PC-3 (cell line): ENCODE results near the gene TMC1. TPM values are rescaled to one million over a fixed set of nuclear protein-coding genes. Genes with fewer than 3 reads are reported as not detected.

Experiments
- ATAC-seq: fragments of 200-7000 bp; cut with Tn5 transposase; 2 replicates; pipeline ENCODE4 v1.9.1; 2020; ENCODE audit warnings: mild to moderate bottlenecking, moderate library complexity
- BruUV-seq: library from RNA; stranded (reverse); fragments of 400-500 nt; replicated peaks from 2 replicates; lab custom pipeline; 2021; lab: Mats Ljungman, UMichigan
- CTCF ChIA-PET: fragments of 300-600 bp; sonication (Branson Sonifier 250); formaldehyde crosslinking; loops from one replicate; lab custom pipeline; 2022; ENCODE audit warnings: antibody characterized with exemption; lab: Charles Lee
- POLR2A ChIA-PET: fragments of 300-600 bp; sonication (Branson Sonifier 250); formaldehyde crosslinking; loops from one replicate; lab custom pipeline; 2022; ENCODE audit warnings: antibody characterized with exemption; ENCODE audit not compliant: unreplicated experiment; lab: Charles Lee
- DNase-seq: peaks from one replicate; pipeline ENCODE4 v3.0.0-alpha.2; 2015
- H2AFZ ChIP-seq: fragments of 300-600 bp; sonication (generic); 2 replicates; pipeline ENCODE4 v1.6.0; 2016; ENCODE audit warnings: antibody characterized with exemption, low read length
- H3F3A ChIP-seq: fragments of 300-600 bp; sonication (generic); one replicate; pipeline ENCODE4 v1.6.0; 2017; ENCODE audit warnings: antibody characterized with exemption, low read length, control low read depth, mild to moderate bottlenecking; ENCODE audit not compliant: unreplicated experiment
- H3K27ac ChIP-seq: fragments of 300-600 bp; sonication (generic); 2 replicates; pipeline ENCODE4 v1.5.1; 2016; ENCODE audit warnings: mild to moderate bottlenecking, low read length
- H3K27me3 ChIP-seq: fragments of 300-600 bp; sonication (generic); 2 replicates; pipeline ENCODE4 v1.6.1; 2016; ENCODE audit warnings: low read length, mixed read lengths
- H3K36me3 ChIP-seq: fragments of 300-600 bp; sonication (generic); 2 replicates; pipeline ENCODE4 v1.6.1; 2016; ENCODE audit warnings: low read depth, mixed run types, low read length, mixed read lengths
- H3K4me1 ChIP-seq: fragments of 300-600 bp; sonication (generic); 2 replicates; pipeline ENCODE4 v1.5.1; 2016; ENCODE audit warnings: low read length; ENCODE audit not compliant: insufficient read depth
- H3K4me2 ChIP-seq: fragments of 300-600 bp; sonication (generic); 2 replicates; pipeline ENCODE4 v1.6.0; 2016; ENCODE audit warnings: low read length
- H3K4me3 ChIP-seq: fragments of 300-600 bp; sonication (generic); 2 replicates; pipeline ENCODE4 v1.5.1; 2016; ENCODE audit warnings: mild to moderate bottlenecking, low read length, mixed read lengths
- H3K79me2 ChIP-seq: fragments of 300-600 bp; sonication (generic); 2 replicates; pipeline ENCODE4 v1.6.1; 2017; ENCODE audit warnings: low read length, mixed read lengths
- H3K9ac ChIP-seq: fragments of 300-600 bp; sonication (generic); 2 replicates; pipeline ENCODE4 v1.6.0; 2016; ENCODE audit warnings: mild to moderate bottlenecking, low read length
- H3K9me2 ChIP-seq: fragments of 300-600 bp; sonication (generic); replicated peaks from 2 replicates; pipeline ENCODE4 v1.6.1; 2016; ENCODE audit warnings: mixed run types, low read length, mixed read lengths
- H3K9me3 ChIP-seq: fragments of 300-600 bp; sonication (generic); 2 replicates; pipeline ENCODE4 v1.6.1; 2016; ENCODE audit warnings: low read length, mixed read lengths
- H4K20me1 ChIP-seq: fragments of 300-600 bp; sonication (generic); 2 replicates; pipeline ENCODE4 v1.6.1; 2016; ENCODE audit warnings: low read length, mixed read lengths
- CTCF ChIP-seq: fragments of 300-600 bp; sonication (generic); conservative IDR thresholded peaks from 2 replicates; pipeline ENCODE4 v1.5.1; 2017; ENCODE audit warnings: antibody characterized with exemption, low read depth, mild to moderate bottlenecking, low read length
- EZH2 ChIP-seq: fragments of 300-600 bp; sonication (generic); IDR thresholded peaks from one replicate; pipeline ENCODE4 v1.6.1; 2017; ENCODE audit warnings: antibody characterized with exemption, mild to moderate bottlenecking, low read length; ENCODE audit not compliant: unreplicated experiment
- EZH2phosphoT487 ChIP-seq: fragments of 300-600 bp; sonication (generic); IDR thresholded peaks from 2 replicates; pipeline ENCODE4 v1.6.1; 2018; ENCODE audit warnings: mild to moderate bottlenecking, antibody characterized with exemption, low read length, borderline replicate concordance
- intact Hi-C: fragments of 100-400 bp; cut with micrococcal nuclease; formaldehyde crosslinking; loops from 2 replicates; pipeline ENCODE4 v1.9.0; 2023
- total RNA-seq: library from RNA; depleted of rRNA; stranded (reverse); fragments of >200 nt; gene quantifications from 2 replicates; pipeline ENCODE4 v1.2.3, GENCODE V29; 2014

TMC1 gene
- total RNA-seq, 1 experiment from 2014 or later: 0.15 TPM

GRCh38 chr9:72612449-72612848, 91.0 kb downstream of the TMC1 start:
- Histone ChIP-seq H3K27me3 (no peaks in the 10 kb centered on the region), H3K79me2 (no peaks in the 10 kb centered on the region), H3K36me3 (no peaks in the 10 kb centered on the region), H3K9me3 (no peaks in the 10 kb centered on the region), H3K9me2 (no peaks in the 10 kb centered on the region), H2AFZ (no peak overlapping the region), H3K4me1 (no peaks in the 10 kb centered on the region), H3K27ac (no peak overlapping the region), H3K9ac (no peak overlapping the region), H4K20me1 (no peaks in the 10 kb centered on the region), H3K4me3 (no peak overlapping the region), H3F3A (no peaks in the 10 kb centered on the region), H3K4me2 (no peak overlapping the region)
- no peak for TF ChIP-seq EZH2phosphoT487
- TF ChIP-seq CTCF: no peak
- no TSS peak for BruUV-seq
- CTCF ChIA-PET: interaction anchor here (0.5 kb wide), 1 partner anchor 50 kb away, joined by 3 read pairs; no protein-coding TSS in a partner anchor
- POLR2A ChIA-PET: no interaction called here
- DNase-seq (no peak), ATAC-seq (no peak)
- intact Hi-C loops: loop anchor here (10.0 kb wide), 1 partner anchor 62 kb away; no protein-coding TSS in a partner anchor

- Histone ChIP-seq H3K4me1 (no peaks in the 10 kb centered on the region), H4K20me1 (no peaks in the 10 kb centered on the region), H3K79me2 (no peaks in the 10 kb centered on the region), H3K27me3 (no peaks in the 10 kb centered on the region), H3K4me2 (no peak overlapping the region), H3F3A (no peaks in the 10 kb centered on the region), H3K36me3 (no peaks in the 10 kb centered on the region), H2AFZ (no peak overlapping the region), H3K9ac (no peak overlapping the region), H3K27ac (no peak overlapping the region), H3K9me2 (no peaks in the 10 kb centered on the region), H3K4me3 (no peak overlapping the region), H3K9me3 (no peaks in the 10 kb centered on the region)
- ChIA-PET CTCF (no interaction called here), POLR2A (no interaction called here)
- ATAC-seq (no peak), DNase-seq (no peak)
- TF ChIP-seq EZH2 (no peak), EZH2phosphoT487 (no peak), CTCF (no peak)
- no TSS peak for BruUV-seq
- intact Hi-C loops: loop anchor here (10.0 kb wide), 1 partner anchor 61 kb away; no protein-coding TSS in a partner anchor
Observed at GRCh38 chr9:72614067-72614466, 92.7 kb downstream of the TMC1 start.

DNA sequence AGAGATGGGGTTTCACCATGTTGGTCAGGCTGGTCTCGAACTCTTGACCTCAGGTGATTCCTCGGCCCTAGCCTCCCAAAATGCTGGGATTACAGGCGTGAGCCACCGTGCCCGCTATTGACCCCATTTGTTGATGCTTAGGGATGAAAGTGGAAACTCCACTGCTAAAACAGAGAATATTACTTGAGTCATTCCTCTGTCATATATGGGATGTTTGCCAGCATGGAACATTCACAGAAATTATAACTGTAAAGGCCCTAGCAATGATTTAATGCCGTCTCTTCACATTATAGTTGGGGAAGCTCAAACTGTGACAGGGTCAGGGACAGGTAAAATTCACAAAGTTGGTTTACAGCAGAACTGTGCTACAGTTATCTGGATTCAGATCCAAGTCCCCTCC, 94.5 kb downstream of the TMC1 start:
- ATAC-seq: peak; percentile 40; the same call in 1 of the 2 replicates
- Histone ChIP-seq H3K79me2 (no peaks in the 10 kb centered on the region), H3K9me2 (no peaks in the 10 kb centered on the region), H3K27me3 (no peaks in the 10 kb centered on the region), H3K4me1 (no peaks in the 10 kb centered on the region), H3K4me3 (no peak overlapping the region), H4K20me1 (no peaks in the 10 kb centered on the region), H3F3A (no peaks in the 10 kb centered on the region), H2AFZ (no peak overlapping the region), H3K9me3 (no peaks in the 10 kb centered on the region), H3K9ac (no peak overlapping the region), H3K27ac (no peak overlapping the region), H3K36me3 (no peaks in the 10 kb centered on the region), H3K4me2 (no peak overlapping the region)
- TF ChIP-seq CTCF (no peak), EZH2phosphoT487 (no peak), EZH2 (no peak)
- ChIA-PET POLR2A (no interaction called here), CTCF (no interaction called here)
- intact Hi-C loops: loop anchor here (10.0 kb wide), 1 partner anchor 59 kb away; no protein-coding TSS in a partner anchor
- peak; percentile 59 for DNase-seq
- no TSS peak for BruUV-seq
